Trophoblast cell (in vitro differentiated cells and primary cell): ENCODE data around the gene BCAS4.
A peak's percentile ranks its signal among the peaks of the same experiment; 100 is the strongest.
"Not testable (repeated sequence)": the region's sequence is repeated elsewhere in the genome, so short reads cannot be mapped to it uniquely, and the experiment has no call there.

ENCODE experiments used
- DNase-seq, 2 donors: peaks; one replicate each; pipeline ENCODE4 v3.0.0-alpha.2; 2016
- H2AFZ ChIP-seq: 2 replicates; pipeline ENCODE4 v1.6.1; 2013; ENCODE audit warnings: low read length, moderate library complexity, mild to moderate bottlenecking; ENCODE audit not compliant: insufficient read depth, poor library complexity
- H2AK5ac ChIP-seq: 2 replicates; pipeline ENCODE4 v1.6.1; 2013; ENCODE audit warnings: mild to moderate bottlenecking, low read length
- H2BK120ac ChIP-seq: 2 replicates; pipeline ENCODE4 v1.6.1; 2013; ENCODE audit warnings: low read length, mild to moderate bottlenecking, moderate library complexity; ENCODE audit not compliant: insufficient read depth, poor library complexity
- H2BK12ac ChIP-seq: 2 replicates; pipeline ENCODE4 v1.6.1; 2013; ENCODE audit warnings: mild to moderate bottlenecking, low read length, moderate library complexity
- H2BK5ac ChIP-seq: 2 replicates; pipeline ENCODE4 v1.6.1; 2013; ENCODE audit warnings: low read length, low read depth, moderate library complexity, mild to moderate bottlenecking; ENCODE audit not compliant: poor library complexity
- H3K14ac ChIP-seq: 2 replicates; pipeline ENCODE4 v1.6.1; 2013; ENCODE audit warnings: mild to moderate bottlenecking, low read length
- H3K18ac ChIP-seq: 2 replicates; pipeline ENCODE4 v1.6.1; 2013; ENCODE audit warnings: mild to moderate bottlenecking, low read length
- H3K23ac ChIP-seq: 2 replicates; pipeline ENCODE4 v1.6.1; 2013; ENCODE audit warnings: low read length
- H3K27ac ChIP-seq: 2 replicates; pipeline ENCODE4 v1.5.1; 2013; ENCODE audit warnings: low read depth, mild to moderate bottlenecking, inconsistent platforms, low read length, moderate library complexity
- H3K27me3 ChIP-seq: 2 replicates; pipeline ENCODE4 v1.6.1; 2013; ENCODE audit warnings: inconsistent platforms, mild to moderate bottlenecking, low read length, moderate library complexity; ENCODE audit not compliant: insufficient read depth
- H3K36me3 ChIP-seq, 2 experiments: 1 replicate in 1 of 2; 2 replicates in 1 of 2; pipeline ENCODE4 v1.6.1; 2013; ENCODE audit warnings: low read length in 2 of 2, mild to moderate bottlenecking in 2 of 2, moderate library complexity in 1 of 2; ENCODE audit not compliant: insufficient read depth in 2 of 2, control insufficient read depth in 1 of 2
- H3K4ac ChIP-seq: 2 replicates; pipeline ENCODE4 v1.6.1; 2013; ENCODE audit warnings: low read depth, mild to moderate bottlenecking, low read length, moderate library complexity
- H3K4me1 ChIP-seq, 2 experiments: 1 replicate in 1 of 2; 2 replicates in 1 of 2; pipeline ENCODE4 v1.6.1; 2013; ENCODE audit warnings: low read length in 2 of 2, mild to moderate bottlenecking in 2 of 2, moderate library complexity in 1 of 2; ENCODE audit not compliant: insufficient read depth in 2 of 2, control insufficient read depth in 1 of 2
- H3K4me2 ChIP-seq: 2 replicates; pipeline ENCODE4 v1.6.1; 2013; ENCODE audit warnings: inconsistent platforms, mild to moderate bottlenecking, low read length, moderate library complexity
- H3K4me3 ChIP-seq: 2 replicates; pipeline ENCODE4 v1.5.1; 2013; ENCODE audit warnings: mild to moderate bottlenecking, low read depth, low read length, inconsistent platforms
- H3K79me1 ChIP-seq: one replicate; pipeline ENCODE4 v1.6.1; 2013; ENCODE audit warnings: low read length
- H3K79me2 ChIP-seq: 2 replicates; pipeline ENCODE4 v1.6.1; 2013; ENCODE audit warnings: low read length, mild to moderate bottlenecking; ENCODE audit not compliant: control insufficient read depth, insufficient read depth, poor library complexity
- H3K9ac ChIP-seq: 2 replicates; pipeline ENCODE4 v1.6.1; 2013; ENCODE audit warnings: mild to moderate bottlenecking, low read length
- H3K9me3 ChIP-seq: 2 replicates; pipeline ENCODE4 v1.6.1; 2013; ENCODE audit warnings: low read depth, mild to moderate bottlenecking, control low read depth, inconsistent platforms, low read length; ENCODE audit not compliant: insufficient read depth
- H4K12ac ChIP-seq: 2 replicates; pipeline ENCODE4 v1.6.1; 2013; ENCODE audit warnings: low read depth, mild to moderate bottlenecking, low read length, moderate library complexity
- H4K8ac ChIP-seq: 2 replicates; pipeline ENCODE4 v1.6.1; 2013; ENCODE audit warnings: low read depth, mild to moderate bottlenecking, low read length, moderate library complexity
- H4K91ac ChIP-seq: one replicate; pipeline ENCODE4 v1.6.1; 2013; ENCODE audit warnings: low read depth, mild to moderate bottlenecking, low read length, moderate library complexity
- WGBS: extraction: QIAGEN DNeasy Blood & Tissue Kit; methylation state at CpG from one replicate; pipeline ENCODE4 v1.1.7; 2013; ENCODE audit warnings: missing lambda C conversion rate; ENCODE audit not compliant: insufficient read length, insufficient coverage; ENCODE audit errors: extremely low coverage; 5-methylcytosine and 5-hydroxymethylcytosine counted together

Gene BCAS4

DNA sequence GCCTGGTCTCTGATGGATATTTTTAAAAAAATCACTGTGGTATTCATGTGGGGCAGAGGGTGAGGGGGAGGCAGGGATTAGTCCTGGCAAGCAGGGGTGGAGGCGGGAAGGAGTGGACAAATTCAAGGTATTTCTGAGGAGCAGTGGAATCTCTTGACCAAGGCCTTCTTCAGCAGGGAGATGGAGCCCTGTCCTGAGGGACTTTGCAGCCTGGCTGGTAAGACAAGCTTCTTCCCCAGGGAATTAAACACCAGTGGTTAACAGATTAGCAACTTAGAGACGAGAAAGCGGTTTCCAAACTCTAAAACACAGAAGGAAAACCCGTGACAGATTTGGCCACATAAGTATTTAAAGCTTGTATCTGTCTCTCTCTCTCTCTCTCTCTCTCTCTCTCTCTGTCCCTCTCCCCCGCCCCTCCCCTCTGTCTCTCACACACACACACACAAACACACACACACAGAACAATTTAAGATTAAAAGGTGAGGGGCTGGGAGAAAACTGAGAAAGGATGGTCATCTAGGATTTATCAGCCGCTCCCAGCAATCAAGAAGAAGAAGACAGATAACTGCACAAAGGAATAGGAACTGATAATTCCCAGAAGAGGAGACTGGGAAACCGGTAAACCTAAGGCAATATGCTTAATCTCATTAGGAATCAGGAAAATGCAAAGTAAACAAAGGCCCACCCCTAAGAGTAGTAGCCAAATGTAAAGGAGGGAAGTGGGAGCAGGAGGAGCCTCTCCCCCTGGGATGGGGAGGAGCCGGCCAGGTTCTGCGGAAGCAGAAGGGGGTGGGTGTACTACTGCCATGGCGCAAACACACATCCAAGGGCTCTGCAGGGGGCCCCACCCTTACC is 27.7 kb upstream of the BCAS4 start:
- not testable (repeated sequence) for H3K9me3 ChIP-seq, H3K4ac ChIP-seq, H3K18ac ChIP-seq, H2BK5ac ChIP-seq, H3K4me3 ChIP-seq, H3K79me2 ChIP-seq, H2AK5ac ChIP-seq, H3K14ac ChIP-seq, H3K27ac ChIP-seq, H4K91ac ChIP-seq, DNase-seq, H3K27me3 ChIP-seq, H3K23ac ChIP-seq, H3K79me1 ChIP-seq, H4K12ac ChIP-seq, H3K36me3 ChIP-seq, H3K4me2 ChIP-seq, H3K9ac ChIP-seq
- H2AFZ ChIP-seq, result peak overlapping the region; percentile 53
- WGBS, result no CpG with 5 or more reads among the region's 10 CpGs
- H3K4me1 ChIP-seq, result peaks cover 14 to 18% of the 10 kb centered on the region in 2 experiments
- peak overlapping the region; percentile 6 for H2BK120ac ChIP-seq
- H4K8ac ChIP-seq, result peak overlapping the region; percentile 29
- peak overlapping the region; percentile 13 for H2BK12ac ChIP-seq

DNA sequence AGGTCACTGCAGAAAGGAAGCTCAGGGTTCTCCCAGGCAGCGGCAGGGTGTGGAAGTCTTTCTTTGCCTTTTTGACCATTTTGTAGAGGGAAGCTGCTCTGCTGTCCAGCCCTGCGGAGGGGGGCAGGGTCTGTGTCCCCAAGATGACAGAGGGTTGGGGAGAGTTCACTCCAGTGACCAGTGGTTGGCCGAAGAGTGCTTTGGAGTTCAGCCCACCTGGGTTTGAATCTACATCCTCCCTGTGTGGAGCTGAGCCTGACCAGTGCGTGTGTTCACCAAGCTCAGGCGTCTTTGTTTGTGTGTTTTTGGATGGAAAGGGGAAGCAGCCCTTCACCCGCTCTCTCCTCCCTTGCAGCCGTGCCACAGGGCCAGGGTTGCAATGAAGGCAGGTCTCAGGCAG is 25.9 kb upstream of the BCAS4 start:
- H2BK12ac ChIP-seq, H3K9ac ChIP-seq, H3K36me3 ChIP-seq, DNase-seq, H2AFZ ChIP-seq, H3K9me3 ChIP-seq, H4K91ac ChIP-seq, H3K4me3 ChIP-seq, H3K4ac ChIP-seq, H3K4me2 ChIP-seq, H4K8ac ChIP-seq, H3K27me3 ChIP-seq, H3K27ac ChIP-seq, H2AK5ac ChIP-seq, H2BK120ac ChIP-seq, H3K4me1 ChIP-seq, H3K23ac ChIP-seq, H4K12ac ChIP-seq, H3K79me1 ChIP-seq, H3K79me2 ChIP-seq, H3K14ac ChIP-seq, H2BK5ac ChIP-seq, H3K18ac ChIP-seq: not testable (repeated sequence)
- no CpG with 5 or more reads among the region's 7 CpGs for WGBS

DNA sequence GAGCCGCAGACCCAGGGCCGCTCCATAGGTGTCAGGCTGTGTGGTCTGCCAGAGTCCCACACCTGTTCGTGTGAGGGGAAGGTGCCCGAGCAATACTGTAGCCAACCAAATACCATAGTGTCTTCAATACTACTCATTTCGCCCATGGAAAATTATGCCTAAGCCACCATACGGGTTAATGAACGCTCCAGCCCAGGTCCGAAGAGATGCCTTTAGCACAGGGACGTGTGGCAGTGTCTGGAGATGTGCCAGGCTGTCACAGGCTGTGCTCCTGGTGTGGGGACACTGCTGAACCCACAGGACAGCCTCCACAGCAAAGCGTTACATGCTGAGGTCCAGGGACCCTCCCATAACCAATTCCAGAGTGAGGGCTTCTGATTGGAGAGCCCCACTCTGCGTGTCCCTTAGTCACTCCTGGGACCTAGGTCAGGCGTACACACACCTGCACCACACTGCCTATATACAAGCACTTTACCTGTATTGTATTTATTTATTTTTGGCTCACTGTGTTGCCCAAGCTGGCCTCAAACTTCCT is 25.2 kb upstream of the BCAS4 start:
- H3K4me1 ChIP-seq, DNase-seq, H3K79me2 ChIP-seq, H3K23ac ChIP-seq, H3K79me1 ChIP-seq, H3K27ac ChIP-seq, H3K9me3 ChIP-seq, H4K12ac ChIP-seq, H2BK5ac ChIP-seq, H3K4ac ChIP-seq, H2BK120ac ChIP-seq, H3K27me3 ChIP-seq, H3K9ac ChIP-seq, H2AFZ ChIP-seq, H2AK5ac ChIP-seq, H3K4me3 ChIP-seq, H4K91ac ChIP-seq, H3K18ac ChIP-seq, H4K8ac ChIP-seq, H3K14ac ChIP-seq, H3K36me3 ChIP-seq, H3K4me2 ChIP-seq, H2BK12ac ChIP-seq: not testable (repeated sequence)
- WGBS, result no CpG with 5 or more reads among the region's 12 CpGs

DNA sequence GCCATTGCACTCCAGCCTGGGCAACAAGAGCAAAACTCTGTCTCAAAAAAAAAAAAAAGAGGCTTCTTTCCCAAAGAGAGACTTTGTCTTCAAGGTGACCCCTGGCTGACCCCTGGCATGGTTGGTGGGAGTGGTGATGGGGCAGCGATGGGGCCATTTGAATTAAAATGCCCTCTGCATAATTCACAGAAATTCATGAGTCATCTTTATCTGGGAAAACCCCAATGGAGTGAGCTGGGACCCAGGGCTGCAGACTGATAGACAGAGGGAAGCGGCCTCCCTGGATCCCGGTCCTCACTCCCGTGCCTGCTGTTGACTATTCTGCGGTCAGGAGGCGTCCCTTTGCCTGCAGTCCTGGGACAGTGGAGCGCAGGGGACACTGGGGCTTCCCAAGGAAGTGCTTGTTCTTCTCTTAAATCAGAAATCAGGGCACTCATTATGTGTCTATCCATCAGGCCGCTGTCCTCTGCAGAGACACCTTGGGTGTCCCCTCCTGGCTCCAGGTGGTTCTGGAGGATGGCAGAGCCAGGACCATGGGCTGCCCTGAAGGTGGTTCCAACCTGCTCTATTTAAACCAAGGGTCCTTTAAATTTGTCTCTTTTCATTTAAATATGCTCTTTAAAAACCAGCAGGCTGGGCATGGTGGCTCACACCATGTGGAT is 23.3 kb upstream of the BCAS4 start:
- H3K23ac ChIP-seq, DNase-seq, H4K12ac ChIP-seq, H3K4me3 ChIP-seq, H3K18ac ChIP-seq, H3K4ac ChIP-seq, H3K36me3 ChIP-seq, H3K9me3 ChIP-seq, H3K79me1 ChIP-seq, H2BK120ac ChIP-seq, H3K27me3 ChIP-seq, H2BK12ac ChIP-seq, H3K4me1 ChIP-seq, H2AK5ac ChIP-seq, H3K4me2 ChIP-seq, H3K14ac ChIP-seq, H4K91ac ChIP-seq, H3K79me2 ChIP-seq, H3K9ac ChIP-seq, H4K8ac ChIP-seq, H2BK5ac ChIP-seq, H3K27ac ChIP-seq, H2AFZ ChIP-seq: not testable (repeated sequence)
- WGBS, result no CpG with 5 or more reads among the region's 8 CpGs
